ENCODE measurements around the gene LRP11.
A peak's percentile ranks its signal among the peaks of the same experiment; 100 is the strongest.

The LRP11 gene

DNA sequence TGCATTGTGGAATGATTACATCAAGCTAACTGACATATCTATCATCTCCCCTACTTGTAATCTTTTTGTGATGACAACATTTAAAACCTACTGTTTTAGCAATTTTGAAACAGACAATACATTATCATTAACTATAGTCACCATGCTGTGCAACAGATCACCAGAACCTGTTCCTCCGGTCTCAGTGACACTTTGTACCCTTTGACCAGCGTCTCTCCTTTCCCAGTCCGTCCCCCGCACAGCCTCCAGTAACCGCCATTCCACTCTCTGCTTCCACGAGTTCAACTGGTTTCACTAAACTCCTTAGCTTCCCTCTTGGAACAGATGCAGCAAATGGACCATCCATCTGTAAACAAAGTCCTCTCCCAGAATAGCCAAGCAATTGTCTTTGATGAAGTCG is 21.8 kb downstream of the LRP11 start:
- Histone ChIP-seq H3K27me3 (ENCODE audit: insufficient read depth, low read depth) (no peaks in the 10 kb centered on the region), H3K9ac (no peak overlapping the region), H3K4me2 (no peak overlapping the region), H3K27ac (no peak overlapping the region), H3K4me1 (ENCODE audit: low read depth, poor library complexity, severe bottlenecking) (peaks cover 4% of the 10 kb centered on the region), H3K4me3 (IDR thresholded peaks at IDR 0.05; ENCODE audit: insufficient read depth, low read depth, low read length) (no peak overlapping the region), H4K20me1 (ENCODE audit: insufficient read depth) (no peaks in the 10 kb centered on the region), H3K79me2 (ENCODE audit: insufficient read depth, low read depth) (no peaks in the 10 kb centered on the region), H2AFZ (ENCODE audit: low read depth) (no peak overlapping the region), H3K36me3 (ENCODE audit: insufficient read depth) (no peaks in the 10 kb centered on the region)
- no peak for TF ChIP-seq CTCF (conservative IDR thresholded peaks at IDR 0.05; ENCODE audit: low read depth, low read length)

GRCh38 chr6:149840345-149841075 is 23.6 kb downstream of the LRP11 start:
- Histone ChIP-seq H3K9ac (no peak overlapping the region), H3K4me3 (IDR thresholded peaks at IDR 0.05; ENCODE audit: insufficient read depth, low read depth, low read length) (no peak overlapping the region), H3K4me2 (no peak overlapping the region), H3K27me3 (ENCODE audit: insufficient read depth, low read depth) (no peaks in the 10 kb centered on the region), H3K27ac (no peak overlapping the region), H3K4me1 (ENCODE audit: low read depth, poor library complexity, severe bottlenecking) (no peaks in the 10 kb centered on the region), H3K79me2 (ENCODE audit: insufficient read depth, low read depth) (no peaks in the 10 kb centered on the region), H3K36me3 (ENCODE audit: insufficient read depth) (no peaks in the 10 kb centered on the region), H2AFZ (ENCODE audit: low read depth) (no peak overlapping the region), H4K20me1 (ENCODE audit: insufficient read depth) (no peaks in the 10 kb centered on the region)
- TF ChIP-seq CTCF (conservative IDR thresholded peaks at IDR 0.05; ENCODE audit: low read depth, low read length) = peak; percentile 73

DNA sequence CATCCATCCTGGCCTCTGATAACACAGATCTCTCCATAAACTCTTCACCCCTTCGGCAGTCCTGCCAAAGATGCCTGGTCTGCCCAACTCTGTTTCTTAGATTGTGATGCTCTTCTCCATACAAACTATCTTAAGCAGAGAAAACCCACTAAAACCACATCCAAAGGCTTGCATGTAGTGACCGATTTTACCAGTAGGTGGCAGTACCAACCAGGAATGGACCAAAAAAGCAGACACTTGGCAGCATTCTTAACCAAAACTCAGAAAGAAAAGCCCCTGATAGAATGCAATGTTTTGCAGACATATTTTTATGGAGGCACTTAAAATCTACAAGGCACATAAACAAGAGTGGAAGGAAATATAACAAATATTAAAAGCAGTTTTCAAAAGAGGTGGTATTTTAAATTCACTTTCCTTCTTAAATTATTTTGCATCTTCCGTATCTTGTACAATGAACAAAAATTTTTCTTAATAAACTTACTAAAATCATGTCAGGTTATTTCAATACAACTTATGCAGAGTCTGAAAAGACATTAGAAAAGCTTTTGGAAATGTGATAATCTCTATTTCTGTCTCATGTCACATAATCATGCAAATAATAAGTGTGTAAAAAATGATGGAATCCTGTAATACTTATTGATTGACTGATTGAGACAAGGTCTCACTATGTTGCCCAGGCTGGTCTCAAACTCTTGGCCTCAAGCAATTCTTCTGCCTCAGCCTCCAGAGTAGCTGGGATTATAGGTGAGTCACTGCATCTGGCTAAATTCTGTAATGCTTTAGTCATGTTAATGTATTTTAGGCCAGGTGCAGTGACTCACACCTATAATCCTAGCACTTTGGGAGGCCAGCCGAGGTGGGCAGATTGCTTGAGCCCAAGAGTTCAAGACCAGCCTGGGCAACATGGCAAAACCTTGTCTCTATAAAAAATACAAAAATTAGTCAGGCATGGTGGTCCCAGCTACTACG is 29.4 kb downstream of the LRP11 start:
- Histone ChIP-seq H4K20me1 (ENCODE audit: insufficient read depth) (no peaks in the 10 kb centered on the region), H2AFZ (ENCODE audit: low read depth) (no peak overlapping the region), H3K4me1 (ENCODE audit: low read depth, poor library complexity, severe bottlenecking) (no peaks in the 10 kb centered on the region), H3K27ac (no peak overlapping the region), H3K4me3 (IDR thresholded peaks at IDR 0.05; ENCODE audit: insufficient read depth, low read depth, low read length) (no peak overlapping the region), H3K9ac (no peak overlapping the region), H3K79me2 (ENCODE audit: insufficient read depth, low read depth) (no peaks in the 10 kb centered on the region), H3K4me2 (no peak overlapping the region), H3K27me3 (ENCODE audit: insufficient read depth, low read depth) (no peaks in the 10 kb centered on the region), H3K36me3 (ENCODE audit: insufficient read depth) (no peaks in the 10 kb centered on the region)
- peak; percentile 93 for TF ChIP-seq CTCF (conservative IDR thresholded peaks at IDR 0.05; ENCODE audit: low read depth, low read length)

DNA sequence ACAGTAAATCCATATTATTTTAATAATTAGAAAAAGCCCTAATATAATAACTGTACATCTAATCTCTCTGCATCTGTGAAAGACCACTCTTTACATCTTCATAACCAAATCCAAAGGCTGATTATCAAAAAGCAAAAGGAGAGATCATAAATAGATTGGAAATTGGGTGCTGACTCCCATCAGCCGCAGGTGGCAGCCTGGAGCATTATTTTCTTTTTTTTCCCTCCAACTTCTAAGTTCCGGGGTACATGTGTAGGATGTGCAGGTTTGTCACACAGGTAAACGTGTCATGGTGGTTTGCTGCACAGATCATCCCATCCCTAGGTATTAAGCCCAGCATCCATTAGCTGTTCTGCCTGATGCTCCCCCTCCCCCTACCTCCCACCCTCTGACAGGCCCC is 30.5 kb downstream of the LRP11 start:
- H3K9ac ChIP-seq = no peak overlapping the region
- H3K27me3 ChIP-seq (ENCODE audit: insufficient read depth, low read depth) = no peaks in the 10 kb centered on the region
- no peaks in the 10 kb centered on the region for H3K79me2 ChIP-seq (ENCODE audit: insufficient read depth, low read depth)
- H3K4me2 ChIP-seq = no peak overlapping the region
- H4K20me1 ChIP-seq (ENCODE audit: insufficient read depth) = no peaks in the 10 kb centered on the region
- H2AFZ ChIP-seq (ENCODE audit: low read depth) = no peak overlapping the region
- no peak overlapping the region for H3K27ac ChIP-seq
- no peak for TF ChIP-seq CTCF (conservative IDR thresholded peaks at IDR 0.05; ENCODE audit: low read depth, low read length)
- no peaks in the 10 kb centered on the region for H3K36me3 ChIP-seq (ENCODE audit: insufficient read depth)
- H3K4me3 ChIP-seq (IDR thresholded peaks at IDR 0.05; ENCODE audit: insufficient read depth, low read depth, low read length) = no peak overlapping the region
- H3K4me1 ChIP-seq (ENCODE audit: low read depth, poor library complexity, severe bottlenecking) = no peaks in the 10 kb centered on the region

All from KMS-11 (cell line).